Inflammatory macrophage treated with lipopolysaccharide for 1 hour (primary cell): Measurements from ENCODE around the gene PHF11.
A peak's percentile ranks its signal among the peaks of the same experiment; 100 is the strongest.

Source experiments
- DNase-seq, 2 donors: peaks; one replicate each; pipeline ENCODE4 v3.0.0-alpha.2; 2020 to 2022

The PHF11 gene

GRCh38 chr13:49499889-49500660, 4.3 kb downstream of the PHF11 start:
- no peak for DNase-seq

- no peak for DNase-seq
Measured at GRCh38 chr13:49502954-49503353, 7.2 kb downstream of the PHF11 start.

- DNase-seq: no peak
Measured at GRCh38 chr13:49503951-49504350, 8.2 kb downstream of the PHF11 start.

GRCh38 chr13:49512578-49512977, 16.8 kb downstream of the PHF11 start:
- no peak for DNase-seq

GRCh38 chr13:49516467-49516866, 20.7 kb downstream of the PHF11 start:
- no peak for DNase-seq

GRCh38 chr13:49517461-49517860, 21.7 kb downstream of the PHF11 start:
- DNase-seq: no peak

GRCh38 chr13:49521224-49521623, 25.5 kb downstream of the PHF11 start:
- DNase-seq: no peak

- DNase-seq: no peak
Measured at GRCh38 chr13:49524740-49525501, 29.2 kb downstream of the PHF11 start.

- DNase-seq: no peak
Measured at GRCh38 chr13:49527123-49527522, 31.4 kb downstream of the PHF11 start.

GRCh38 chr13:49528161-49528560, 32.4 kb downstream of the PHF11 start:
- no peak for DNase-seq

- peak; percentile 47 to 62 for DNase-seq
Measured at GRCh38 chr13:49530457-49530856, 34.7 kb downstream of the PHF11 start.

- no peak for DNase-seq
Measured at GRCh38 chr13:49532593-49532992, 36.8 kb downstream of the PHF11 start.

- DNase-seq: no peak
Measured at GRCh38 chr13:49533011-49533410, 37.3 kb downstream of the PHF11 start.

- peak; percentile 45 to 59 for DNase-seq
Measured at GRCh38 chr13:49533591-49534269, 38.0 kb downstream of the PHF11 start.

GRCh38 chr13:49536144-49536873, 40.6 kb downstream of the PHF11 start:
- peak; percentile 42 to 43 for DNase-seq

- no peak for DNase-seq
Measured at GRCh38 chr13:49538404-49538803, 42.7 kb downstream of the PHF11 start.

- DNase-seq: no peak
Measured at GRCh38 chr13:49539313-49539712, 43.6 kb downstream of the PHF11 start.

- no peak for DNase-seq
Measured at GRCh38 chr13:49539746-49540145, 44.0 kb downstream of the PHF11 start.

- DNase-seq: peak in 1 of 2 donors; percentile 27
Measured at GRCh38 chr13:49540552-49540951, 44.8 kb downstream of the PHF11 start.

GRCh38 chr13:49543656-49544055, 47.9 kb downstream of the PHF11 start:
- DNase-seq: no peak

- DNase-seq: no peak
Measured at GRCh38 chr13:49545661-49546060, 49.9 kb downstream of the PHF11 start.

GRCh38 chr13:49546561-49546960, 50.8 kb downstream of the PHF11 start:
- DNase-seq: no peak

- no peak for DNase-seq
Measured at GRCh38 chr13:49549289-49549688, 53.5 kb downstream of the PHF11 start.
